ENCODE results near the gene AGPAT4. TPM values are rescaled to one million over a fixed set of nuclear protein-coding genes. Genes with fewer than 3 reads are reported as not detected.

The AGPAT4 gene
- total RNA-seq, 1 experiment from 2014 or later, result 22.0 TPM

DNA sequence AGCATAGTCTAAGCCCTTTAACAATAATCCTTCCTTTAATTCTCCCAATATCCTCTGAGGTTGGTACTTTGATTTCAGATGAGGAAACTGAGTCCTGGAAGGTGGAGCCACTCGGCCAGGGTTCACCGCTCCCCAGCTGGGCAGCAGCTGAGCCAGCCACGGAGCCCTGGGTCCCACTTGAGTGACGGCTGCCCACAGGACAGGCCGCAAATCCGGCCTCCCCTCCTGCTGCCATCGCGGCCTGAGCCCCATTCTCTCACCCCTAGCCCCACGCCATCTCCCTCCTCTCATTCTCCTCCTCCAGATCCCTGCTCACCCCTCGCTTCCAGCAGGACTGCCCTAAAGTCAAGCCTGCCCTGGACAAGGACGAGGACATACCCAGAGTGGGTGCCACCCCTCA is 41.4 kb downstream of the AGPAT4 start:
- peaks cover 11 to 19% (median 16%) of the 10 kb centered on the region in 3 experiments for H3K36me3 Mint-ChIP-seq (ENCODE audit: insufficient read depth in 1 of 3, low read depth in 3 of 3)
- H3K9me3 ChIP-seq (ENCODE audit: control insufficient read depth, low read depth, low read length), result no peaks in the 10 kb centered on the region
- no peak overlapping the region for H3K4ac ChIP-seq (ENCODE audit: low read depth, low read length)
- no peak overlapping the region for H3K4me3 Mint-ChIP-seq
- no peaks in the 10 kb centered on the region for H3K9me3 Mint-ChIP-seq
- peak overlapping the region; percentile 34 for H3K18ac ChIP-seq (ENCODE audit: insufficient read length, low read depth, low read length)
- H2AK5ac ChIP-seq (ENCODE audit: insufficient read length, low read length), result no peak overlapping the region
- H3K4me1 ChIP-seq (ENCODE audit: insufficient read depth, low read length), result peaks cover 6% of the 10 kb centered on the region; the same call in 1 of the 2 replicates
- no peak overlapping the region for H2BK120ac ChIP-seq (ENCODE audit: low read depth, low read length, poor library complexity, severe bottlenecking)
- H3K4me1 Mint-ChIP-seq, result peaks cover 48 to 55% of the 10 kb centered on the region in 2 experiments
- peak overlapping the region in 1 of 3 experiments; percentile 94; a peak in 1 of 7 replicates for H3K27ac Mint-ChIP-seq
- WGBS (ENCODE audit: extremely low coverage, insufficient read length, low lambda C conversion rate), result no CpG with 5 or more reads among the region's 11 CpGs
- no peaks in the 10 kb centered on the region for H3K27me3 Mint-ChIP-seq (ENCODE audit: low read depth)
- H3K14ac ChIP-seq (ENCODE audit: insufficient read depth, low read length), result peak overlapping the region; percentile 51; the same call in 1 of the 2 replicates
- no peak for DNase-seq
- no peak overlapping the region for H3K23ac ChIP-seq (ENCODE audit: insufficient read length, low read depth, low read length)
- no peak overlapping the region for H3K56ac ChIP-seq (ENCODE audit: insufficient read length, low read depth, low read length)
- H3K9ac ChIP-seq (ENCODE audit: extremely low read depth, insufficient read length, low read length), result no peak overlapping the region
- H4K8ac ChIP-seq (replicated peaks; ENCODE audit: insufficient read length, low read depth, low read length), result no peak overlapping the region
- no peak overlapping the region for H2BK12ac ChIP-seq (ENCODE audit: insufficient read length, low read depth, low read length)
- TF ChIP-seq, protein P1, sequence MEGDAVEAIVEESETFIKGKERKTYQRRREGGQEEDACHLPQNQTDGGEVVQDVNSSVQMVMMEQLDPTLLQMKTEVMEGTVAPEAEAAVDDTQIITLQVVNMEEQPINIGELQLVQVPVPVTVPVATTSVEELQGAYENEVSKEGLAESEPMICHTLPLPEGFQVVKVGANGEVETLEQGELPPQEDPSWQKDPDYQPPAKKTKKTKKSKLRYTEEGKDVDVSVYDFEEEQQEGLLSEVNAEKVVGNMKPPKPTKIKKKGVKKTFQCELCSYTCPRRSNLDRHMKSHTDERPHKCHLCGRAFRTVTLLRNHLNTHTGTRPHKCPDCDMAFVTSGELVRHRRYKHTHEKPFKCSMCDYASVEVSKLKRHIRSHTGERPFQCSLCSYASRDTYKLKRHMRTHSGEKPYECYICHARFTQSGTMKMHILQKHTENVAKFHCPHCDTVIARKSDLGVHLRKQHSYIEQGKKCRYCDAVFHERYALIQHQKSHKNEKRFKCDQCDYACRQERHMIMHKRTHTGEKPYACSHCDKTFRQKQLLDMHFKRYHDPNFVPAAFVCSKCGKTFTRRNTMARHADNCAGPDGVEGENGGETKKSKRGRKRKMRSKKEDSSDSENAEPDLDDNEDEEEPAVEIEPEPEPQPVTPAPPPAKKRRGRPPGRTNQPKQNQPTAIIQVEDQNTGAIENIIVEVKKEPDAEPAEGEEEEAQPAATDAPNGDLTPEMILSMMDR (conservative IDR thresholded peaks at IDR 0.05), result no peak
- 0 out of 2 replicates have a peak, but pooled peaks cover 1% of the 10 kb centered on the region for H3K79me2 ChIP-seq (ENCODE audit: insufficient read depth, low read length)
- no peak overlapping the region for H4K5ac ChIP-seq (ENCODE audit: insufficient read length, low read depth, low read length)
- no peak overlapping the region for H2BK5ac ChIP-seq (ENCODE audit: insufficient read length, low read length)
- no peak overlapping the region for H2AFZ ChIP-seq (ENCODE audit: low read length)
- no peak overlapping the region for H3K4me2 ChIP-seq (ENCODE audit: insufficient read depth, insufficient read length, low read length)
- no peak overlapping the region for H2BK20ac ChIP-seq (ENCODE audit: low read depth, low read length, poor library complexity, severe bottlenecking)
- H3K23me2 ChIP-seq (ENCODE audit: insufficient read length, low read depth, low read length, poor library complexity, severe bottlenecking), result peaks cover 3% of the 10 kb centered on the region
- no peaks in the 10 kb centered on the region for H4K20me1 ChIP-seq (ENCODE audit: control insufficient read depth, insufficient read depth, insufficient read length)
- H3K27me3 ChIP-seq (ENCODE audit: insufficient read depth, low read length), result no peaks in the 10 kb centered on the region
- peaks cover 6% of the 10 kb centered on the region for H3K79me1 ChIP-seq (ENCODE audit: insufficient read depth, low read depth, low read length, poor library complexity, severe bottlenecking)
- no peak overlapping the region for H2BK15ac ChIP-seq (ENCODE audit: low read depth, low read length)
- no peak overlapping the region for H3K27ac ChIP-seq (ENCODE audit: insufficient read length, low read depth, low read length)
- H3T11ph ChIP-seq (ENCODE audit: low read length), result no peak overlapping the region
- no peak overlapping the region for H4K91ac ChIP-seq (ENCODE audit: insufficient read length, low read depth, low read length)
